Measurements from ENCODE around the gene CEP192.
A peak's percentile ranks its signal among the peaks of the same experiment; 100 is the strongest.
"Not testable (repeated sequence)": the region's sequence is repeated elsewhere in the genome, so short reads cannot be mapped to it uniquely, and the experiment has no call there.

The CEP192 gene

GRCh38 chr18:12990967-12991820, at the start of gene CEP192:
Gene CEP192, plus strand, starts transcription at chr18:12991362. Its CDS starts 8,063 bp downstream, at chr18:12999425.
- DNase-seq = peak; percentile 88 to 90

- no peak for DNase-seq
These were observed 47.9 kb upstream of the CEP192 start for GRCh38 chr18:12943215-12943614.

- no peak for DNase-seq
These were observed 46.5 kb upstream of the CEP192 start for GRCh38 chr18:12944709-12945108.

- DNase-seq = peak in 1 of 2 experiments; percentile 2
These were observed 44.4 kb upstream of the CEP192 start for GRCh38 chr18:12946549-12947284.

GRCh38 chr18:12947285-12948049, 43.7 kb upstream of the CEP192 start, which contains the start of gene SEH1L:
Gene SEH1L, plus strand, starts transcription at chr18:12948011. Its CDS starts 111 bp downstream, at chr18:12948122.
- peak; percentile 78 to 82 for DNase-seq

- DNase-seq = peak; percentile 68 to 75
These were observed 42.9 kb upstream of the CEP192 start for GRCh38 chr18:12948050-12948804.

GRCh38 chr18:12958478-12958877, 32.7 kb upstream of the CEP192 start:
- no peak for DNase-seq

- DNase-seq = no peak
These were observed 30.8 kb upstream of the CEP192 start for GRCh38 chr18:12960395-12960794.

GRCh38 chr18:12960853-12961397, 30.2 kb upstream of the CEP192 start:
- DNase-seq = no peak

GRCh38 chr18:12963069-12963468, 28.1 kb upstream of the CEP192 start:
- DNase-seq = no peak

- no peak for DNase-seq
These were observed 23.0 kb upstream of the CEP192 start for GRCh38 chr18:12968115-12968514.

- no peak for DNase-seq
These were observed 22.5 kb upstream of the CEP192 start for GRCh38 chr18:12968619-12969018.

- no peak for DNase-seq
These were observed 17.5 kb upstream of the CEP192 start for GRCh38 chr18:12973562-12974213.

GRCh38 chr18:12975488-12975887, 15.7 kb upstream of the CEP192 start:
- no peak for DNase-seq

GRCh38 chr18:12976305-12976704, 14.9 kb upstream of the CEP192 start:
- no peak for DNase-seq

GRCh38 chr18:12980065-12980464, 11.1 kb upstream of the CEP192 start:
- not testable (repeated sequence) for DNase-seq

- DNase-seq = no peak
These were observed 1.6 kb upstream of the CEP192 start for GRCh38 chr18:12989397-12990122.

- DNase-seq = no peak
These were observed 1.1 kb upstream of the CEP192 start for GRCh38 chr18:12990123-12990475.

GRCh38 chr18:12990641-12990966, 558 bp upstream of the CEP192 start:
- no peak for DNase-seq

GRCh38 chr18:12991821-12992179, 638 bp downstream of the CEP192 start:
- no peak for DNase-seq

- DNase-seq = no peak
These were observed 2.3 kb downstream of the CEP192 start for GRCh38 chr18:12993439-12993838.

Data from NCI-H1930 (cell line).